Measurements from ENCODE around the gene ARHGEF10L. TPM values are rescaled to one million over a fixed set of nuclear protein-coding genes. Genes with fewer than 3 reads are reported as not detected.

ARHGEF10L gene
- total RNA-seq, 1 experiment from 2014 or later, result 11.2 TPM

DNA sequence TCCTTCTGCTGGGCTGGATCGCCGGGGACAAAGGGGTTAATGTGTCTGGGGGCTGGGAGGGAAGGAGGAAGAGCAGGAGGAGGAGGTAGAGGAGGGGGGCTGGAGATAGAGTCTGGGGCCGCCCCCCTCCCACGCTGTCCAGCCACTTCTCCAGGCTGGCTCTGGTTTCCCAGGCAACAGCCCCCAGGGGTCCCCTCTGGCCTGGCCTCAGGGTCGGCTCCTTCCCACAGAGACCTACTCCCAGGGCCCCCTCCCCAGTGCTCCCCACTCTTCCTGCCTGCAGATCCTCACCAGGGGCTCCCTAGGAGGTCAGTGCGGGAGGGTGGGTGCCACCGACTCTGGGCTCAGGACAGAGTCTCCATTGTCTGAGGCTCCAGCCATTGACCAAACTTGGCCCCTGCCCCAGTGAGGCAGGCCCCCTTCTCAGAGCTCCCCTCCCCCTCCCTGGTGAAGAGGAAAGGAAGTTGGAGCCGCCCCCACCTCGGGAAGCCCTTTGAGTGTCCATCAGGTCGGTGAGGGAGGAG, 34.1 kb downstream of the ARHGEF10L start:
- Histone ChIP-seq H3K4me1 (ENCODE audit: insufficient read depth, low read length) (peaks cover 18% of the 10 kb centered on the region), H4K20me1 (ENCODE audit: low read length) (no peaks in the 10 kb centered on the region), H3K9ac (ENCODE audit: low read length) (no peak overlapping the region), H3K9me3 (ENCODE audit: low read length) (no peaks in the 10 kb centered on the region), H3K27me3 (ENCODE audit: low read length) (no peaks in the 10 kb centered on the region), H3F3A (ENCODE audit: low read length, unreplicated experiment) (no peaks in the 10 kb centered on the region), H3K27ac (ENCODE audit: low read length) (no peak overlapping the region), H3K4me3 (ENCODE audit: low read length) (no peak overlapping the region), H2AFZ (ENCODE audit: low read length) (no peak overlapping the region), H3K4me2 (ENCODE audit: low read length) (no peak overlapping the region), H3K79me2 (ENCODE audit: low read length) (peaks cover 17% of the 10 kb centered on the region; the same call in 1 of the 2 replicates), H3K36me3 (ENCODE audit: low read depth, low read length) (no peaks in the 10 kb centered on the region), H3K9me2 (replicated peaks; ENCODE audit: low read length) (no peaks in the 10 kb centered on the region)
- intact Hi-C loops (cut with micrococcal nuclease), result no loop called here
- TF ChIP-seq, protein P1, sequence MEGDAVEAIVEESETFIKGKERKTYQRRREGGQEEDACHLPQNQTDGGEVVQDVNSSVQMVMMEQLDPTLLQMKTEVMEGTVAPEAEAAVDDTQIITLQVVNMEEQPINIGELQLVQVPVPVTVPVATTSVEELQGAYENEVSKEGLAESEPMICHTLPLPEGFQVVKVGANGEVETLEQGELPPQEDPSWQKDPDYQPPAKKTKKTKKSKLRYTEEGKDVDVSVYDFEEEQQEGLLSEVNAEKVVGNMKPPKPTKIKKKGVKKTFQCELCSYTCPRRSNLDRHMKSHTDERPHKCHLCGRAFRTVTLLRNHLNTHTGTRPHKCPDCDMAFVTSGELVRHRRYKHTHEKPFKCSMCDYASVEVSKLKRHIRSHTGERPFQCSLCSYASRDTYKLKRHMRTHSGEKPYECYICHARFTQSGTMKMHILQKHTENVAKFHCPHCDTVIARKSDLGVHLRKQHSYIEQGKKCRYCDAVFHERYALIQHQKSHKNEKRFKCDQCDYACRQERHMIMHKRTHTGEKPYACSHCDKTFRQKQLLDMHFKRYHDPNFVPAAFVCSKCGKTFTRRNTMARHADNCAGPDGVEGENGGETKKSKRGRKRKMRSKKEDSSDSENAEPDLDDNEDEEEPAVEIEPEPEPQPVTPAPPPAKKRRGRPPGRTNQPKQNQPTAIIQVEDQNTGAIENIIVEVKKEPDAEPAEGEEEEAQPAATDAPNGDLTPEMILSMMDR (conservative IDR thresholded peaks at IDR 0.05; ENCODE audit: low read depth, low read length), result no peak
- TF ChIP-seq EZH2 (IDR thresholded peaks at IDR 0.05; ENCODE audit: low read length, unreplicated experiment), result no peak
- no peak for TF ChIP-seq EZH2phosphoT487 (IDR thresholded peaks at IDR 0.05; ENCODE audit: borderline replicate concordance, low read length)
- BruUV-seq (replicated peaks), result no TSS peak
- CTCF ChIA-PET, result interaction anchor here (1.4 kb wide), 1 partner anchor 33 kb away, joined by 7 read pairs; no protein-coding TSS in a partner anchor
- no peak for ATAC-seq
- no peak for DNase-seq
- POLR2A ChIA-PET (ENCODE audit: unreplicated experiment), result no interaction called here

DNA sequence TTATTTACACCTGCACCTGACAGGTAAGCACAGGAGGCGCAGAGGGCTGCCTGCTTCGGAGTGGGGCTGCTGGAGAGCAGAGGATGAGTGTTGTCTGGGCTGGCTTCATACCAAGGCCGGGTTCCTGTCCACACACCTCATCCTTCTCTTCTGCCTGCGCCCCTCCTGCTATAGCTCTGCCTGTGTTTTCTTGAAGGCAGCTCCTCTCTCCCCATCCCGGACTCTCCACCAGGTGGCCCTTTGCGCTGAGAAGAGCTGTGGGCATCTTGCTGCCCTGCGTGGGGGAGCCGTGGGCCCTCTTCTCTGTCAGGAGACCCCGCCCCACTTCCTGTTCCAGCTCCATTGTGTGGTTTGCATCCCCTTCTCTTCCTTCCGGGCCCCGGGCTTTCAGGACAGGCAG, 35.0 kb downstream of the ARHGEF10L start:
- Histone ChIP-seq H3K79me2 (ENCODE audit: low read length) (peaks cover 13% of the 10 kb centered on the region; the same call in 1 of the 2 replicates), H3K9me3 (ENCODE audit: low read length) (no peaks in the 10 kb centered on the region), H3K27me3 (ENCODE audit: low read length) (no peaks in the 10 kb centered on the region), H3K4me3 (ENCODE audit: low read length) (no peak overlapping the region), H3K4me2 (ENCODE audit: low read length) (no peak overlapping the region), H2AFZ (ENCODE audit: low read length) (no peak overlapping the region), H3K27ac (ENCODE audit: low read length) (no peak overlapping the region), H3F3A (ENCODE audit: low read length, unreplicated experiment) (no peaks in the 10 kb centered on the region), H3K4me1 (ENCODE audit: insufficient read depth, low read length) (peaks cover 9% of the 10 kb centered on the region), H3K9ac (ENCODE audit: low read length) (no peak overlapping the region), H4K20me1 (ENCODE audit: low read length) (no peaks in the 10 kb centered on the region), H3K9me2 (replicated peaks; ENCODE audit: low read length) (no peaks in the 10 kb centered on the region), H3K36me3 (ENCODE audit: low read depth, low read length) (no peaks in the 10 kb centered on the region)
- ChIA-PET POLR2A (ENCODE audit: unreplicated experiment) (no interaction called here), CTCF (interaction anchor here (1.4 kb wide), 1 partner anchor 32 kb away, joined by 7 read pairs; no protein-coding TSS in a partner anchor)
- intact Hi-C loops (cut with micrococcal nuclease), result no loop called here
- DNase-seq (no peak), ATAC-seq (no peak)
- BruUV-seq (replicated peaks), result no TSS peak
- TF ChIP-seq EZH2 (IDR thresholded peaks at IDR 0.05; ENCODE audit: low read length, unreplicated experiment), result no peak
- TF ChIP-seq, protein P1 (conservative IDR thresholded peaks at IDR 0.05; ENCODE audit: low read depth, low read length), result peak; percentile 35; the same call in 1 of the 2 replicates

DNA sequence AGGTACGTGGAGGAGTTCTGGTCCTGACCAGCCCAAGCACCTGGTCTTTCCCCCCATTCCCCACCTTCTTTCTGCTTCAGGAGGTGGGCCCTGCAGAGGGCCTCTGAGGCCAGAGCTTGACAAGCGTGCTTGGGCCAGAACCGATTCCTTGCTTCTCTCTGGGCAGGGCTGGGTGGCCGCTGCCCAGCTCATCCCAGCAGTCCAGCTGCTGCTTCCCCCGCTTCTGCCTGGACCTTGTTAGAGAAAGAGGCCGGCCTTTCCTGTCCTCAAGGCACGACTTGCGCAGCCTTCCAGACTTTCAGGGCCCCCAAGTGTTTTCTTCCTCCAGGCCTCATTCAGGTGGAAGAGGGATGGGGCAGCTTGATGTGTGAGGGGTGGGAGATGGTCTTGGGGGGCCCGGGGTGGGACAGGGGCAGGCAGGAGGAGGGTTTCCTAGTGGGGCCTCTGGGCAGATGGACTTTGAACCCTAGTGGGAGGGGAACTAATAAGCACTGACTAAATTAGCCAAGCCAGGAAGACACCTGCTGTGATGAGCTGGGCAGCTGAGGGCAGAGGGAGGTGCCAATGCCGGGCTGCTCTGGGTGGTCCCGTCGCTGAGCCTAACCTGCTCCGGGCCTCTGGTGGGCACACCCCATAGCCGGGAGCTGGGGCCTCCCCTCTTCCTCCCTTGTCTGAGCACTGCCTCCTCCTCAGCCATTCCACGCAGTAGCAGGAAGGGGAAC, 36.5 kb downstream of the ARHGEF10L start:
- no TSS peak for BruUV-seq (replicated peaks)
- CTCF ChIA-PET, result no interaction called here
- Histone ChIP-seq H3K4me2 (ENCODE audit: low read length) (no peak overlapping the region), H2AFZ (ENCODE audit: low read length) (no peak overlapping the region), H3K9me3 (ENCODE audit: low read length) (no peaks in the 10 kb centered on the region), H3K9ac (ENCODE audit: low read length) (no peak overlapping the region), H3K4me1 (ENCODE audit: insufficient read depth, low read length) (no peaks in the 10 kb centered on the region), H3K27ac (ENCODE audit: low read length) (no peak overlapping the region), H3K36me3 (ENCODE audit: low read depth, low read length) (no peaks in the 10 kb centered on the region), H4K20me1 (ENCODE audit: low read length) (no peaks in the 10 kb centered on the region), H3K27me3 (ENCODE audit: low read length) (no peaks in the 10 kb centered on the region), H3F3A (ENCODE audit: low read length, unreplicated experiment) (no peaks in the 10 kb centered on the region), H3K79me2 (ENCODE audit: low read length) (peaks cover 3% of the 10 kb centered on the region; the same call in 1 of the 2 replicates), H3K9me2 (replicated peaks; ENCODE audit: low read length) (no peaks in the 10 kb centered on the region), H3K4me3 (ENCODE audit: low read length) (no peak overlapping the region)
- ATAC-seq (no peak), DNase-seq (no peak)
- POLR2A ChIA-PET (ENCODE audit: unreplicated experiment), result no interaction called here
- intact Hi-C loops (cut with micrococcal nuclease), result no loop called here
- TF ChIP-seq EZH2phosphoT487 (IDR thresholded peaks at IDR 0.05; ENCODE audit: borderline replicate concordance, low read length) (no peak), EZH2 (IDR thresholded peaks at IDR 0.05; ENCODE audit: low read length, unreplicated experiment) (no peak)
- TF ChIP-seq, protein P1 (conservative IDR thresholded peaks at IDR 0.05; ENCODE audit: low read depth, low read length), result no peak

All from PC-3 (cell line).